Measurements from ENCODE around the gene ZNF326.
"Not testable (repeated sequence)": the region's sequence is repeated elsewhere in the genome, so short reads cannot be mapped to it uniquely, and the experiment has no call there.

Gene ZNF326

DNA sequence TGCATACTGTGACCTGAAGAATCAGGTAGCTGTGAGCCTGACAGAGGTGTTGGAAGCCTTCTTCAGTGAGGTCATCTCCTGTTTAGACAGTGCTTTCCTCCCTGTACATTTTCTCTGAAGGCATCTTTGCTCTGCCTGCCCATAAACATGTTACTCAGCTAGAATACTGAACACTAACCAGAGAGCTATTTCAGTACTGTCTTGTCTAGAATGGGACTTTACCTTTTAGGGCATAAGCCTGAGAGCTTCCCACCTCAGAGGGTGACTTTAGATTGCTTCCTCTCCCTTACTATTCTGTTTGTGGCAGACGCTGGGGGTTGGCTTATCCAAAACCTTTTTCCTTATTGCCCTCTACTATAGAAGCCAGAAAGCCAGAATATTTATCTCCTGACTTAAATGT, 23.3 kb upstream of the ZNF326 start:
- DNase-seq (no peak), ATAC-seq (no peak)

DNA sequence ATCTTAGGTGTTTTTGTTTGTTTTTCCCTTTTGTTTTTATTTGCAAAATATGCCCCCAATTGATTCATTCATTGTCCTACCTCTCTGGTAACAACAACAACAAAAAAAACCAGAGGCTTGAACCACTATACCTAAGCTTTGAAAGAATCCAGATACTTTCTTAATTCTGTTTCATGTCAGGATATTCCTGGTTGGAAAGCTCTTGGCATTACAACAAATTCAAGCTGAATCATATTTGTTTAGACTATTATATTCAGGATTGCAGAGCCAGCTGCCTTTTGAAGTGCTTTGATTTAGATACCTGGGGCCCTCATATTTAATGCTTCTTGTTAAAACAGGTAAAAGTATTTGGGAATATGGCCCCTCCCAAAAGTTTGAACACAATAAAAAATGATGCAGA, 22.9 kb upstream of the ZNF326 start:
- no peak for ATAC-seq
- no peak for DNase-seq

DNA sequence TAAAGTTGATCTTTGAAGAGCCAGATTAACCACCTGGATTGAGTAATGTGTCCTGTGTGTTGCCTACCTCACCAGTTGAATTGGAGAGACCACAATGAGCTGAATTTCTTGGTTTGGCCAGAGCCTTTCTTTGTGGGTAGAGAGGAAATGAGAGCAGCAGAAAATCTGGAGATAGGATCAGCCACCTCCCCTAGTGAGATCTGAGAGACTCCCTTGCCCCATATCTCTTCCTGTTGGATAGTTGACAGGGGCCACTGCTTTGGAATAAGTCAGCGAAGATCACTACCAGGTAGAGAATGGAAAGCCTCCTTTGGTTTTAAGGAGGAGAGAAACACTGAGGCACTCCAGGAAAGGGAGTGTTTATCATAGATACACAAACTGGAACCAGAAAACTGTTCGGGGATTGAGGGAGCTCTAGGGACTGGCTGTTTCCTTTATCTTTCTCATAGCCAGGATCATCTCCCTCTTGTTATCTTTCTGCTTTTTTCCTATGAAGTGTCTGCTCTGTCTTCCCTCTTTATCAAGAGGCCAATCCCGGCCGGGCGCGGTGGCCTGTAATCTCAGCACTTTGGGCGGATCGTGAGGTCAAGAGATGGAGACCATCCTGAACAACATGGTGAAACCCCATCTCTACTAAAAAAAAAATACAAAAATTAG, 21.3 kb upstream of the ZNF326 start:
- DNase-seq (no peak), ATAC-seq (no peak)

- no peak for ATAC-seq
- no peak for DNase-seq
These were observed 20.7 kb upstream of the ZNF326 start for GRCh38 chr1:89974256-89974655.

DNA sequence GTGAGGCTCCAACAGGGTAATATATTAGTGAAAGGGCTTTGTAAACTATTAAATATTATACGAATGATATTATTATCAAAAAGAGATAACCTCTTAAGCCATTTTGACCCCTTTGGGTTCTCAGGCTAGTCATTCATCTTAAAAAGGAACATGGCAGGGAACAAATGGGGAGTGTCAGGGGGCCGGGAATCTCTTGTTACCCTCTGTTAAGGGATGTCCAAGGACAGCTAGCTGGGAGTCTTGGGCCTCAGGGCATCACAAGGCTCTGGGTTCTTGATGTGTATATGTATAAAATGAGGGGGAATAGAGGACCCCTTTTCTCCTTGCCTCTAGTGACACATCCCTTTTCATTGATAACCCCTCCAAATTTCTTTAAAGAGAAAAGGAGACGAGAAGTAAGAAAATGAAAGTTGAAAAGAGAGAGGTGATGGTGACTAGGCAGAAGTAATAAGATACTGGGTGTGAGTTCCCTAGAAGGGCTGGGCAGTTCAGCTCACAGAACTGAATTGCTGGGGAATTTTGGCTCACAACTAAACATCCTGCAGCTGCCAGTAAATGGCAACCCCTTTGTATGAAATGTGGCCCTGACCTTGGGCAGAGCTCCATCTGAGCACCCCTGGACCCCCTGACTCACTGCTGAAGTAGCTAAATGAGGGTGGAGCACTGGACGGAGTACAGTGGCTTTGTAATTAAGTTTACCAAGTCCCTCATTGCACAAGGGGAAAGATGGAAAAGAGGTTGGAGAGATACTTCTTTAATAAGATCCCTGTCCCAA, 20.0 kb upstream of the ZNF326 start:
- ATAC-seq (no peak), DNase-seq (no peak)

GRCh38 chr1:89975540-89976125, 19.3 kb upstream of the ZNF326 start:
- DNase-seq (no peak), ATAC-seq (no peak)

DNA sequence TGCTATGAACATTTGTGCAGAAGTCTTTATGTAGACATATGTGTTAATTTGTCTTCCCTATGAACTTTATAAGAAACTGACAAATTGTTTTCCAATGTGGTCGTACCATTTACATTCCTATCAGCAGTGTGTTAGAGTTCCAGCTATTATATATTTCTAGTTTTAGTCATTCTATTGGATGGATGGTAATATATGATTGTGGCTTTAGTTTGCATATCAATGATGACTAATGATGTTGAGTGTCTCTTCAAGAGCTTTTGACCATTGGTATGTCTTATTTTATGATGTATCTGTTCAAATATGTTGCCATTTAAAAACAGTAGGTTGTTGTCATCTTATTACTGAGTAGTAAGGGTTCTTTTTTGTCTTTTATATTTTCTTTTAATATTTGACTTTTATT, 16.2 kb upstream of the ZNF326 start:
- no peak for DNase-seq

GRCh38 chr1:89980605-89981004, 14.3 kb upstream of the ZNF326 start:
- DNase-seq: no peak
- no peak for ATAC-seq

More for the DNA sequence above, 16.2 kb upstream of the ZNF326 start:
- no peak for ATAC-seq

DNA sequence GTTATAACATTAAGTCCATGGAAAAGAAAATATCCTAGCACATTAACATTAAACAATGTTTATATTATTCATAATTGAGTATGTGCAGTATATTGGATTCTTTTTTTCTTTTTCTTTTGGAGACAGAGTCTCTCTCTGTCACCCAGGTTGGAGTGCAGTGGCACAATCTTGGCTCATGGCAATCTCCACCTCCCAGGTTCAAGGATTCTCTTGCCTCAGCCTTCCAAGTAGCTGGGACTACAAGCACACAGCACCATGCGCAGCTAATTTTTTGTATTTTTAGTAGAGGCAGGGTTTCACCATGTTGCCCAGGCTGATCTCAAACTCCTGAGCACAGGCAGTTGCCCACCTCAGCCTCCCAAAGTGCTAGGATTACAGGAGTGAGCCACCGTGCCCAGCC, 12.1 kb upstream of the ZNF326 start:
- DNase-seq, ATAC-seq: not testable (repeated sequence)

GRCh38 chr1:89984564-89985116, 10.3 kb upstream of the ZNF326 start:
- not testable (repeated sequence) for ATAC-seq, DNase-seq

- ATAC-seq: no peak
These were observed 8.9 kb upstream of the ZNF326 start for GRCh38 chr1:89986020-89986419.

DNA sequence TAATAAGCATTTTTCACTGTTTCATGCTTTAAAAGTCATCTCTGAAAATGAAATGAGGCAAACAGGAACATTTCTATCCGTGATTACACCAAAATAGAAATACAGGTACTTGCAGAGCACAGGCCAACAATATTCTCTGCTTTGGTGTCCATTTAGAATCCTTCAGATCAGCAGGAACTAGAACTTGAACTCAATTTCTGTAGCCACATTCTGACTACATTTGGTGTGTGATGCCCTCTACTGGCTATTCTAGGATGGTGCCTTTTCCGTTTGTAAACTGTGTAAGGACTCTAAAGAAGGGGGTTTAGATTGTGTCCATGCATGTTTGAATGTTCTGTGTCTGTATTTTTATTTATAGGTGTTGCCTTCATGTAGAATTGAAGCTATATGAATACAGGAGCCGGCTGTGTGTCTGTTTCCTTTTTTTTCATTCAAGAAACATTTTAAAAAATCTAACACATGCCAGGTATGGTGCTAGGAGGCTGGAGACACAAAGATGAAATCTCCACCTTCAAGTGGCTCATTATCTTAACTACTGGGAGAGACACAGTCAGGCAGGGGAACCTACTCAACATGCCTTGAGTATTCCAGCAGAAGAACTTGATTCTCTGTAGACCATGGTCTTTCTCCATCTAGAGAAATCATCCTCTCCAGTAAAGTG, 7.6 kb upstream of the ZNF326 start:
- DNase-seq: peak; percentile 40
- peak; percentile 80 for ATAC-seq

More at GRCh38 chr1:89986020-89986419, 8.9 kb upstream of the ZNF326 start:
- no peak for DNase-seq

- DNase-seq (no peak), ATAC-seq (no peak)
These were observed 5.8 kb upstream of the ZNF326 start for GRCh38 chr1:89989099-89989498.

GRCh38 chr1:89989799-89990198, 5.1 kb upstream of the ZNF326 start:
- ATAC-seq: no peak
- DNase-seq: no peak

DNA sequence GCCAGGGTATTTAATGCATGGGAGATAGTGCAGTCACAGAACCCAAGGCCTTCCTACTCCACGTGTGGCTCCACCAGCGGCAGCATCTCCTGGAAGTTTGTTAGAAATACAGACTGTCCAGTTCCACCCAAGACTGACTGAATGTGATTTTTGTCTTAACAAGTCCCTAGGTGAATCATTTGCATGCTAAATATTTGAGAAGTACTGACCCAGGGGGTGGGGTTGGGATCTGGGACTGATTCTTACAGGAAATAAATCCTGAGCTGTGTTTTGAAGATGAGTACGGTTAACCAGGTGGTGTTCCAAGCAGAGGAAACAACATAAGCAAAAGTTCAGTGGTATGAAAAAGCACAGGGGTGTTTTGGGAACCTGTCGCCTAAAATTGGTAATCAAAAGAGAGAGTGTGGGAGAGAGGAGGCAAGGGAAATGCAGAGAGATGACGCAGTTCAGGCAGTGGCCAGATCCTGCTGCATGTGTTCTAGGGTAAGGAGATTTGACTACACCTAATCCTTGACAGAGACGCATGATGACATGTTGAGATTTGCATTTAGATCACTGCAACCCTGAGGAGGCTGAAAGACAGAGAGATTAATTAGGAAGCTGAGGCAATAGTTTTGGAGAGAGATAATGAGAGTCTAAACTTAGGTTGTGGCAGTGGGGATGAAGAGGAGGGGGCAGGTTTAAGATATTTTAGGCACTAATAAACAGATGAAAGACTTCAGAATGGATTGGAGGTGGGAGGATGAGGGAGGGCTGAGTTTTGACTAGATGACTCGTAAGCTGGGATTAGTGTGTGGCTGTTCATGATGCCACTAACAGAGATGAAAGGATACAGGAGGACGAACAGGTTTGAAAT, 3.7 kb upstream of the ZNF326 start:
- no peak for ATAC-seq
- no peak for DNase-seq

DNA sequence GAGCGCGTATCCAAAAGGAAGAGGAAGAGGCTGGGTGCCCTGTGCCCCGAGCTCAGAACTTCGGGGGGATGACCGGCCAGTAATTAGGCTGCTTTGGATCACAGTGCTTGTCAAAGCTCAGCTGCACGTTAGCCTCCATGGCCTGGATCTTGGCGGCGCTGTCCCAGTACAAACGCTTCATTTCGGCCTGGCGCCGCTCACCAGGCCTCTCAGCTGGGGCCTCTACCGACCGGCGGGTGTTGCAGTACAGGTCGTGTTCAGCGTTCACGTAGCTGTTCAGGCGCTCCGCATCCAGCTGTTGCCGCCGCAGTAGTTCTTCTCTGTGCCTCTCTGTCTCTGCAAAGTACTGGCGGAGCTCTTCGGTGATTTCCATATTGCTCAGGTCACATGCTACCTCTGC, 1.4 kb upstream of the ZNF326 start:
- ATAC-seq: no peak
- DNase-seq: no peak

DNA sequence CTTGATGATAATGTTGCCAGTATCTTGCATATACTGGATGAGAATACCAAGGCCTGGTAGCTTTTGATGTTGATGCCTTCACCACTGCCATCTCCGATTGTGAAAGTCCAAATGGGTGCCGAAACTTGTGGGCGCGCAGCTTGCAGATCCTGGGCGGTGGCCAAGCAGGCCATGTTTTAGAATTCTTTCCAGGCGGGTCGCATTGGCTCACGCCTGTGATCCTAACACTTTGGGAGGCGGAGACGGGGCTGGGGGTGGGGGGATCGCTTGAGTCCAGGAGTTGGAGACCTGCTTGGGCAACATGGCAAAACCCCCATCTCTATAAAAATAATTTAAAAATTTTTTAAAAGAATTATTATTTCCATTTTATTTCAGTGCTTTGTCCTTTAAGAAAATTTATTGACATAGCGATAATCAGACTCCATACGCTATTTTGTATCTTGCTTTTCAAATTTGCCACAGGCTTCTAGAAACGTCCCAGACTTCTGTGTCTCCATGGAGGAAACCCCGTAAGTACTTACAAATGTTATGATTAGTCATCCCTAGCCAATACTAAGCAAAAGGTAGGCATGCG, 592 bp upstream of the ZNF326 start:
- no peak for ATAC-seq
- DNase-seq: no peak

DNA sequence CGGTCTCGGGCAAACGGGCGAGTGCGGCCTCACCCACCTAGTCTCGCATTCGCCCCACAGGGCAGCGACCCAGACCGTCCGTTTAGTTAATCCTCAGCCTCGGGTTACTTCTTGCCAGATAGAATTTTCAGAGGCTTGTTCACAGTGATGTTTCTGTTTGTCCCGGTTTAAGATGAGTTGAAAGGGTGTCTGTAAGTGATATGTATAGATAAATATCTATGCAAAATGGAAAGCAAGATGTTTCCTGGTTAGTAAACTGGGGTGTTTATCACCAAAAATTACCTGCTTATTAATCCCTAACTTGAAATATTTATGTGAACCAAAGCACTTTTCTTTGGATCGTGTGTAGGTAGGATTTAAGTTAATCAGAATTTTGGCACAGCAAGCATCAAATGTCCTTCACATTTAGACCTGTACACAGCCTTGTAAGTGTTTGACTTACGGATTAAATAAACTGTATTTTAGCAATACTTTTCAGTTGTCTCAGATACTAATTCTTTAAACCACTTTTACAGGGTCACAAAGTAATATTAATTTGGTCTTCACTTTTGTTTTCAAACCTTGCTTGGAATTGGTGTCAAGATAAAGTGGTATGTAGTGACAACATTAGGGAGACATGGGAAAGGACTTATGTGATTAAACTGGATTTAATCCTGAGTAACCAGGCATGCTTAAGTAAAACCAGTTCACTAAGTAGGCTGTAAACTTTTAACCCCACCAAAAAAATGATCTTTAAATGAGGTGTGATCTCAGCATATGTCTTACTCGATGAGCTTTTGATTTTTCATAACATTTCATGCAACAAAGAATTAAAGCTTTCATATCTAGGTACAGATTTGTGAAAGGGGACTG, 914 bp downstream of the ZNF326 start:
- no peak for ATAC-seq
- no peak for DNase-seq

DNA sequence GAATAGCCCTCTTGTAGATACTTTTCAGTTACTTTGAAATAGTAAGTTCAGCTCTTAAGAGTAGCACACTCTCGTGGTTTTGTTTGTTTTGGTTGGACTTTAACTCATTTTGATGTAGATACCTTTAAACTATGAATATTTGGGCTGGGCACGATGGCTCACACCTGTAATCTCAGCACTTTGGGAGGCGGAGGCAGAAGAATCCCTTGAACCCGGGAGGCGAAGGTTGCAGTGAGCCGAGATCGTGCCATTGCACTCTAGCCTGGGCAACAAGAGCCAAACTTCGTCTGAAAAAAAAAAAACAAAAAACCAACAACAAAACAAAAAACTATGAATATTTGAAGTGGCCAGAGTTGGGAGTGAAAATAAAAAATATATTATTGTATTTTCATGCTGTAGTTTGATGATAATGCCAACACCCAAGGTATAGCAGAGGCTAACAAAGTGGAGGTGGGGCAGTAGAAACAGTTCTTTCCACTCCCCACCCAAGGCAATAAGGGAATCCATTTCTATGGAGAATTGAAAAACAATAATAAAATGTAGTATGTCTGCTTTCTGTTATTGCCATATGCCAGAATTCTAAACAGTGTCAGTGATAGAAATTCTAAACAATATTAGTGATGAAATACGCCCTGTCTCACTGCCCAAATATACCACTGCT, 1.7 kb downstream of the ZNF326 start:
- DNase-seq: no peak
- ATAC-seq: no peak

DNA sequence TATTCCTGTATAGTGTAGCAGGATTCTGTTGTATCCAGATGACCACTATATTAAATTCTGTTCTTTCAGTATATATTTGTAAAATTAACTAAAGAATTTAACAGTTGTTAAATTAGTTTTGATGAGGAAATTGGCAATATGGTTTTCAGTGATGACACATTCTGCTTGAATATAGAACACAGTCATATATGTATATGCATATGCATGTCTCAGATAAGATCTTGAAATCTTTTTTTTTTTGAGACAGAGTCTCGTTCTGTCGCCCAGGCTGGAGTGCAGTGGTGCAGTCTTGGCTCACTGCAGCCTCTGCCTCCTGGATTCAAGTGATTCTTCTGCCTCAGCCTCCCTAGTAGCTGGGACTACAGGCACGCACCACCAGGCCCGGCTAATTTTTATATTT, 2.2 kb downstream of the ZNF326 start:
- not testable (repeated sequence) for DNase-seq, ATAC-seq

Data from stimulated activated naive CD8-positive, alpha-beta T cell treated with anti-CD3 and anti-CD28 coated beads, Interleukin-15, Interleukin-2, amounts not matched to agents 100 U/mL and 50 U/mL, for 24 hours (primary cell).